Left lung (tissue), 10 donors: Measurements from ENCODE around the gene DOCK10. TPM values are rescaled to one million over a fixed set of nuclear protein-coding genes. Genes with fewer than 3 reads are reported as not detected.
A peak's percentile ranks its signal among the peaks of the same experiment; 100 is the strongest.

Experiments used
- ATAC-seq: fragments of 200-7000 bp; cut with Tn5 transposase; one replicate; pipeline ENCODE4 v1.9.1; 2020; ENCODE audit warnings: moderate library complexity
- DNase-seq, 4 donors: peaks; one replicate each; pipeline ENCODE4 v3.0.0-alpha.2; 2013 to 2020
- H3K27ac ChIP-seq, 2 donors: fragments of 200-600 bp; sonication (generic) in 1 of 2; one replicate each; pipeline versions ENCODE4 v1.5.0 to v1.8.0; 2020 to 2021
- H3K27me3 ChIP-seq, 2 donors: fragments of 200-600 bp; sonication (generic) in 1 of 2; one replicate each; pipeline versions ENCODE4 v1.5.0 to v1.8.0; 2020 to 2021
- H3K36me3 ChIP-seq, 2 donors: fragments of 200-600 bp; sonication (generic) in 1 of 2; one replicate each; pipeline versions ENCODE4 v1.5.0 to v1.8.0; 2020 to 2021
- H3K4me1 ChIP-seq, 2 donors: fragments of 200-600 bp; one replicate each; pipeline ENCODE4 v1.8.0; 2021
- H3K4me3 ChIP-seq, 2 donors: fragments of 200-600 bp; sonication (generic) in 1 of 2; one replicate each; pipeline versions ENCODE4 v1.5.0 to v1.8.0; 2020 to 2021; ENCODE audit warnings: mild to moderate bottlenecking in 1 of 2
- H3K9me3 ChIP-seq, 2 donors: fragments of 200-600 bp; sonication (generic) in 1 of 2; one replicate each; pipeline versions ENCODE4 v1.5.0 to v1.8.0; 2020 to 2021
- intact Hi-C, 2 donors: fragments of 100-400 bp; cut with DNase I; formaldehyde crosslinking; loops; one replicate each; pipeline versions ENCODE4 v1.11.2 to v1.14.2; 2022
- polyA plus RNA-seq, 6 donors: library from polyadenylated mRNA; unstranded; fragments of 120-200 nt; gene quantifications; one replicate each; pipeline ENCODE4 v1.2.1, GENCODE V29; 2013; ENCODE audit not compliant: insufficient read length in 6 of 6
- total RNA-seq, 2 donors: library from RNA; stranded (reverse); fragmentation: NEBNext Ultra II Directional; extraction: Animal tissue kit (Norgen Biotek cat#: 25700); gene quantifications; one replicate each; pipeline ENCODE4 v1.2.1, GENCODE V29; 2021
- TF ChIP-seq, protein P1 (sequence below), 2 donors: fragments of 200-600 bp; sonication (generic) in 1 of 2; IDR thresholded peaks; one replicate each; pipeline versions ENCODE4 v1.5.0 to v1.8.0; 2021; ENCODE audit warnings: antibody characterized with exemption in 2 of 2
- donor health status: DM: no; HTN: yes; CAD: no.
- donor health status: DM: no; HTN: no; CAD: no.

Gene DOCK10
- total and polyA plus RNA-seq, 8 donors = 17.8 to 55.9 (median 45.6) TPM

- no peaks in the 10 kb centered on the region for H3K27me3 ChIP-seq
- peaks cover 0 to 20% of the 10 kb centered on the region in 2 donors for H3K4me1 ChIP-seq
- intact Hi-C loops = no loop called here
- ATAC-seq (peak; percentile 91), DNase-seq (peak in 2 of 4 donors; percentile 56 to 77)
- TF ChIP-seq, protein P1, sequence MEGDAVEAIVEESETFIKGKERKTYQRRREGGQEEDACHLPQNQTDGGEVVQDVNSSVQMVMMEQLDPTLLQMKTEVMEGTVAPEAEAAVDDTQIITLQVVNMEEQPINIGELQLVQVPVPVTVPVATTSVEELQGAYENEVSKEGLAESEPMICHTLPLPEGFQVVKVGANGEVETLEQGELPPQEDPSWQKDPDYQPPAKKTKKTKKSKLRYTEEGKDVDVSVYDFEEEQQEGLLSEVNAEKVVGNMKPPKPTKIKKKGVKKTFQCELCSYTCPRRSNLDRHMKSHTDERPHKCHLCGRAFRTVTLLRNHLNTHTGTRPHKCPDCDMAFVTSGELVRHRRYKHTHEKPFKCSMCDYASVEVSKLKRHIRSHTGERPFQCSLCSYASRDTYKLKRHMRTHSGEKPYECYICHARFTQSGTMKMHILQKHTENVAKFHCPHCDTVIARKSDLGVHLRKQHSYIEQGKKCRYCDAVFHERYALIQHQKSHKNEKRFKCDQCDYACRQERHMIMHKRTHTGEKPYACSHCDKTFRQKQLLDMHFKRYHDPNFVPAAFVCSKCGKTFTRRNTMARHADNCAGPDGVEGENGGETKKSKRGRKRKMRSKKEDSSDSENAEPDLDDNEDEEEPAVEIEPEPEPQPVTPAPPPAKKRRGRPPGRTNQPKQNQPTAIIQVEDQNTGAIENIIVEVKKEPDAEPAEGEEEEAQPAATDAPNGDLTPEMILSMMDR (IDR thresholded peaks at IDR 0.05) = peak; percentile 65 to 73
- no peaks in the 10 kb centered on the region for H3K9me3 ChIP-seq
- H3K4me3 ChIP-seq = no peak overlapping the region
- no peak overlapping the region for H3K27ac ChIP-seq
- H3K36me3 ChIP-seq = no peaks in the 10 kb centered on the region
Measured at GRCh38 chr2:225002039-225002655, 40.1 kb downstream of the DOCK10 start.

DNA sequence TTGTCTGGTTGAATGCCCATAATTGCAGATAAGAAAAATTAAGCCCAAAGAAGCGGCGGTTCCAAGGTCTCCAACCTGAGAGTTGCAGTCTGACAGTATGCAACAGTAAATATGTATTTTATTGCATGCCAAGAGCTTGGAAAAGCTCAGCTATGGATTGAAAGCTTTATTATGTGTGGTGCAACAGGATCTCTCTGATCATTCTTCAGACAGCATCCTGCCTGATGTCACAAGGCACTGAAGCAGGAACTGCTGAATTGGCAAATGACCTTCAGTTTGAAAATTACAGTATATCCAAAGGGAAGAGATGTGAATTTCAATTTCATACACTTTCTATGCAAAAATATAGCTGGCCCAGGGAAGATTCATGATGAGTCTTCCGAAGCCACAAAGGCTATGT lies 42.5 kb downstream of the DOCK10 start:
- no peak overlapping the region for H3K27ac ChIP-seq
- H3K36me3 ChIP-seq = no peaks in the 10 kb centered on the region
- H3K4me3 ChIP-seq = no peak overlapping the region
- peaks cover 0 to 21% of the 10 kb centered on the region in 2 donors for H3K4me1 ChIP-seq
- H3K9me3 ChIP-seq = no peaks in the 10 kb centered on the region
- intact Hi-C loops = no loop called here
- TF ChIP-seq, protein P1 (IDR thresholded peaks at IDR 0.05) = no peak
- DNase-seq = peak in 2 of 4 donors; percentile 81 to 86
- no peak for ATAC-seq
- H3K27me3 ChIP-seq = no peaks in the 10 kb centered on the region

DNA sequence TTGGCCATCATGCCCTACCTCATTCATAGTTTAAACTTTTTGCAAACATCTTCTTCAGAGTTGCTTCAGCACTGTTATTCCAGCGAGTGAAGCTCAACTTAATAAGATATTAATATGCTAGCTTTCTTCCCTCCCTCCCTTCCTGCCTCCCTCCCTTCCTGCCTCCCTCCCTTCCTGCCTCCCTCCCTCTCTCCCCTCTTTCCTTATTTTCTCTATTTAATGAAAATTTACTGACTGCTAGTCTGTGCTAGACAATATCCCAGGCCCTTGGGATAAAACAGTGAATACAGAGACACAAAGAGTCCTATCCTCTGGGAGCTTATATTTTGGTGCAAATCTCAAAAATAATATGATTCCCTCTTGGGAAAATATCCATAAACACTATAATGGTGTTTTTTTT lies 42.9 kb downstream of the DOCK10 start:
- no peaks in the 10 kb centered on the region for H3K36me3 ChIP-seq
- DNase-seq = peak in 1 of 4 donors; percentile 63
- peaks cover 0 to 22% of the 10 kb centered on the region in 2 donors for H3K4me1 ChIP-seq
- TF ChIP-seq, protein P1 (IDR thresholded peaks at IDR 0.05) = no peak
- H3K27me3 ChIP-seq = no peaks in the 10 kb centered on the region
- no peak overlapping the region for H3K4me3 ChIP-seq
- intact Hi-C loops = no loop called here
- no peak for ATAC-seq
- no peaks in the 10 kb centered on the region for H3K9me3 ChIP-seq
- no peak overlapping the region for H3K27ac ChIP-seq

DNA sequence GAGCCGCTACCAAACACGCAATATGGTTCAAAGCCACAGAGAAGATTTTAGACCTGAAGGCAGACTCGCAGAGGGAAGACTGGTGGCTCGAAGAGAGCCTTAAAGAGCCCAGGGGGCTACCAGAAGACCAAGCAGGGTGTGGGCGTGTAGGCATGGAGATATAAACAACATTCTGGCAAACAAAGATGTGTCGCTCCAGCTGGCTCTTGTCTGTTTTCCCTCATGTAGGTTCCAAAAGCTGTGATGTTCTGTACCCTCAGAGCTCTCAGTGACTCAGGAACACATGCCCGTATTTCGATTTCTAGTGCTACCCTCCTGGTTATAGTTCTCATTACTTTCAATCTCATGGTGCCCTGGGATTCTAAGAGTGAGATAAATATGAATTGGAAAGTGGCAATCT lies 44.5 kb downstream of the DOCK10 start:
- intact Hi-C loops = no loop called here
- H3K27ac ChIP-seq = no peak overlapping the region
- no peaks in the 10 kb centered on the region for H3K27me3 ChIP-seq
- H3K4me3 ChIP-seq = no peak overlapping the region
- ATAC-seq = no peak
- DNase-seq = peak in 2 of 4 donors; percentile 64 to 74
- no peaks in the 10 kb centered on the region for H3K36me3 ChIP-seq
- TF ChIP-seq, protein P1 (IDR thresholded peaks at IDR 0.05) = no peak
- no peaks in the 10 kb centered on the region for H3K9me3 ChIP-seq
- H3K4me1 ChIP-seq = peaks cover 0 to 24% of the 10 kb centered on the region in 2 donors

GRCh38 chr2:224995419-224995818 lies 46.8 kb downstream of the DOCK10 start:
- TF ChIP-seq, protein P1 (IDR thresholded peaks at IDR 0.05) = no peak
- DNase-seq (no peak), ATAC-seq (no peak)
- H3K27me3 ChIP-seq = no peaks in the 10 kb centered on the region
- H3K4me1 ChIP-seq = peaks cover 0 to 12% of the 10 kb centered on the region in 2 donors
- H3K36me3 ChIP-seq = no peaks in the 10 kb centered on the region
- intact Hi-C loops = no loop called here
- H3K4me3 ChIP-seq = no peak overlapping the region
- no peak overlapping the region for H3K27ac ChIP-seq
- H3K9me3 ChIP-seq = no peaks in the 10 kb centered on the region
